ENCODE results near the gene TRAF3IP1. TPM values are rescaled to one million over a fixed set of nuclear protein-coding genes. Genes with fewer than 3 reads are reported as not detected.

Gene TRAF3IP1
- total RNA-seq, 4 donors from 2014 or later: 8.0 to 25.8 (median 12.2) TPM

- no peak for TF ChIP-seq CTCF (IDR thresholded peaks at IDR 0.05; ENCODE audit: low read depth)
Measured at GRCh38 chr2:238380336-238380735, 60.0 kb downstream of the TRAF3IP1 start.

- TF ChIP-seq CTCF (IDR thresholded peaks at IDR 0.05; ENCODE audit: low read depth): no peak
Measured at GRCh38 chr2:238380785-238381184, 60.5 kb downstream of the TRAF3IP1 start.

- TF ChIP-seq CTCF (IDR thresholded peaks at IDR 0.05; ENCODE audit: low read depth): no peak
Measured at GRCh38 chr2:238381341-238382115, 61.2 kb downstream of the TRAF3IP1 start.

- no peak for TF ChIP-seq CTCF (IDR thresholded peaks at IDR 0.05; ENCODE audit: low read depth)
Measured at GRCh38 chr2:238382381-238382781, 62.1 kb downstream of the TRAF3IP1 start.

- TF ChIP-seq CTCF (IDR thresholded peaks at IDR 0.05; ENCODE audit: low read depth): no peak
Measured at GRCh38 chr2:238383135-238383534, 62.8 kb downstream of the TRAF3IP1 start.

- TF ChIP-seq CTCF (IDR thresholded peaks at IDR 0.05; ENCODE audit: low read depth): no peak
Measured at GRCh38 chr2:238383743-238384380, 63.5 kb downstream of the TRAF3IP1 start.

GRCh38 chr2:238387332-238387731, 67.0 kb downstream of the TRAF3IP1 start:
- TF ChIP-seq CTCF (IDR thresholded peaks at IDR 0.05; ENCODE audit: low read depth): no peak

Measured in subcutaneous adipose tissue (tissue), 4 donors.